Measurements from ENCODE around the gene SEPTIN5. TPM values are rescaled to one million over a fixed set of nuclear protein-coding genes. Genes with fewer than 3 reads are reported as not detected.

SEPTIN5 gene
- total RNA-seq, 1 experiment from 2014 or later: 2.0 TPM

DNA sequence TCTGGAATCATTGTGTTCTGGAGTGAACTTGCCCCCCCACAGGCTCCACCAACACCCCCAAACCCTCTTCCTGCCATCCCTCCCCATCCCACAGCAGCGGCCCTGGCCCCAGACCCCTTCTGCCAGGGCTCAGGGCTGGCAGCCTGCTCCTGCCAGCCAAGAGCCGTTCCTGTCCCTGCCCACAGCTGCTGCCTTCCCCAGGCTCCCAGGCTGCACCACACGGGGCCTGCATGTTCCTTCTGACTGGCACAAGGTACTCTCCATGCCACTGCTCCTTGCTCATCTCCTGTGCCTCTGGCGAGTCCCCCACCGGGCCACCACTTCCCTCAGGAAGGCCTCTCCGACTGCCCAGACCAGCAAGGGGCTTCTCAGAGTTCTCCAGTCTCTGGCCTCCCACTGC lies 14.0 kb downstream of the SEPTIN5 start:
- no peak for DNase-seq (ENCODE audit: unreplicated experiment)
- ChIA-PET POLR2A (no interaction called here), CTCF (interaction anchor here (4.0 kb wide), 1 partner anchor 184 kb away, joined by 76 read pairs; no protein-coding TSS in a partner anchor)
- no peaks in the 10 kb centered on the region for H3K27me3 Mint-ChIP-seq (ENCODE audit: insufficient read depth, unreplicated experiment)
- H3K9me3 Mint-ChIP-seq (ENCODE audit: unreplicated experiment): peaks cover 9% of the 10 kb centered on the region
- H3K27ac Mint-ChIP-seq (ENCODE audit: low read depth, unreplicated experiment): no peak overlapping the region
- H3K4me3 Mint-ChIP-seq (ENCODE audit: unreplicated experiment): no peak overlapping the region
- TF ChIP-seq, protein P1, sequence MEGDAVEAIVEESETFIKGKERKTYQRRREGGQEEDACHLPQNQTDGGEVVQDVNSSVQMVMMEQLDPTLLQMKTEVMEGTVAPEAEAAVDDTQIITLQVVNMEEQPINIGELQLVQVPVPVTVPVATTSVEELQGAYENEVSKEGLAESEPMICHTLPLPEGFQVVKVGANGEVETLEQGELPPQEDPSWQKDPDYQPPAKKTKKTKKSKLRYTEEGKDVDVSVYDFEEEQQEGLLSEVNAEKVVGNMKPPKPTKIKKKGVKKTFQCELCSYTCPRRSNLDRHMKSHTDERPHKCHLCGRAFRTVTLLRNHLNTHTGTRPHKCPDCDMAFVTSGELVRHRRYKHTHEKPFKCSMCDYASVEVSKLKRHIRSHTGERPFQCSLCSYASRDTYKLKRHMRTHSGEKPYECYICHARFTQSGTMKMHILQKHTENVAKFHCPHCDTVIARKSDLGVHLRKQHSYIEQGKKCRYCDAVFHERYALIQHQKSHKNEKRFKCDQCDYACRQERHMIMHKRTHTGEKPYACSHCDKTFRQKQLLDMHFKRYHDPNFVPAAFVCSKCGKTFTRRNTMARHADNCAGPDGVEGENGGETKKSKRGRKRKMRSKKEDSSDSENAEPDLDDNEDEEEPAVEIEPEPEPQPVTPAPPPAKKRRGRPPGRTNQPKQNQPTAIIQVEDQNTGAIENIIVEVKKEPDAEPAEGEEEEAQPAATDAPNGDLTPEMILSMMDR (IDR thresholded peaks at IDR 0.05; ENCODE audit: unreplicated experiment): no peak
- intact Hi-C loops (cut with micrococcal nuclease): no loop called here
- H3K4me1 Mint-ChIP-seq (ENCODE audit: insufficient read depth, unreplicated experiment): no peaks in the 10 kb centered on the region
- H3K36me3 Mint-ChIP-seq (ENCODE audit: insufficient read depth, unreplicated experiment): no peaks in the 10 kb centered on the region
- BruUV-seq (replicated peaks): no TSS peak

DNA sequence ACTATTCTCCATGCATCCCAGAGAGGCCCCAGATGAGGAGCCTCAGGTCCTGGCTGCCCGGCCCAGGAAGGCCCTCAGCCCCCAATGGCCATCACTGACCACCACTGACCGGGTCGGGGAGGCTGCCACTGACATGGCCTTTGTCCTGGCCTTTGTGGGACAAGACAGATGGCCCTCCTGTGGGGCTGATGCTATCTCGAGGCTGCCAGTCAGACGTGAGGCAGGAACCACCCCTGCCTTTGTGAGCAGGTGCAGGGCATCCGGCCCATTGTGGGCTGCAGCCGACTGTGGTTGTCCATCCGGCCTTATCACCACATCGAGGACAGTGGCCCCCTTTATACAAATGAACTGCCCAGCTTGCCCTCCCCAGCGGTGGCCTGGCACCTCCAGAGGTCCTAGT lies 14.5 kb downstream of the SEPTIN5 start:
- BruUV-seq (replicated peaks): no TSS peak
- ChIA-PET POLR2A (no interaction called here), CTCF (interaction anchor here (0.6 to 4.0 kb wide), 5 partner anchors 17 to 392 kb away, joined by 3 to 76 read pairs (median 12); no protein-coding TSS in a partner anchor)
- no peak for DNase-seq (ENCODE audit: unreplicated experiment)
- TF ChIP-seq, protein P1 (IDR thresholded peaks at IDR 0.05; ENCODE audit: unreplicated experiment): no peak
- no peak overlapping the region for H3K4me3 Mint-ChIP-seq (ENCODE audit: unreplicated experiment)
- no peaks in the 10 kb centered on the region for H3K27me3 Mint-ChIP-seq (ENCODE audit: insufficient read depth, unreplicated experiment)
- intact Hi-C loops (cut with micrococcal nuclease): no loop called here
- H3K27ac Mint-ChIP-seq (ENCODE audit: low read depth, unreplicated experiment): no peak overlapping the region
- no peaks in the 10 kb centered on the region for H3K4me1 Mint-ChIP-seq (ENCODE audit: insufficient read depth, unreplicated experiment)
- H3K9me3 Mint-ChIP-seq (ENCODE audit: unreplicated experiment): peaks cover 9% of the 10 kb centered on the region
- no peaks in the 10 kb centered on the region for H3K36me3 Mint-ChIP-seq (ENCODE audit: insufficient read depth, unreplicated experiment)

DNA sequence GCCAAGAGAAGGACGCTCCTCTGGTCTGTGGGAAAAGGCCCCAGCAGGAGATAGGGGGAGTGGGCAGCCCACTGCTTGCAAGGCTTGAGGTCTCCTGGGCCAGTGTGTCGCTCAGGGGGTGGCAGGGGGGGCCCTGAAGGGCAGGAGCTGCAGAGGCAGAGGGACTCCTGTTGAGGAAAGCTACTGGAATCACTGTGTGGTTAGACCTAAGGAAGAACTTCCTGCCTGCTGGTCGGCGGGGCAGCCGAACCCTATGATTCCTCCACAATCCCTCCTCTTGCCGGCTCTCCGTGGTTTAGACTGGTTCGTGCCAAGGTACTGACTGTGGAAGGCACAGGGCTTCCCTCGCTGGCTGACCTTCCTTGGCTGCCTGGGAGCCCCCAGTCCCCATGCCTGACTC lies 15.2 kb downstream of the SEPTIN5 start:
- TF ChIP-seq, protein P1 (IDR thresholded peaks at IDR 0.05; ENCODE audit: unreplicated experiment): no peak
- Mint-ChIP-seq H3K27ac (ENCODE audit: low read depth, unreplicated experiment) (no peak overlapping the region), H3K4me3 (ENCODE audit: unreplicated experiment) (no peak overlapping the region), H3K4me1 (ENCODE audit: insufficient read depth, unreplicated experiment) (no peaks in the 10 kb centered on the region), H3K27me3 (ENCODE audit: insufficient read depth, unreplicated experiment) (no peaks in the 10 kb centered on the region), H3K36me3 (ENCODE audit: insufficient read depth, unreplicated experiment) (no peaks in the 10 kb centered on the region), H3K9me3 (ENCODE audit: unreplicated experiment) (peaks cover 9% of the 10 kb centered on the region)
- ChIA-PET CTCF (interaction anchor here (0.6 to 4.0 kb wide), 13 partner anchors 17 to 616 kb away, joined by 3 to 76 read pairs (median 5); no protein-coding TSS in a partner anchor), POLR2A (interaction anchor here (1.1 kb wide), 1 partner anchor 212 kb away, joined by 3 read pairs; the partner anchor contains the start of genes COMT and TXNRD2)
- no TSS peak for BruUV-seq (replicated peaks)
- no peak for DNase-seq (ENCODE audit: unreplicated experiment)
- intact Hi-C loops (cut with micrococcal nuclease): no loop called here

DNA sequence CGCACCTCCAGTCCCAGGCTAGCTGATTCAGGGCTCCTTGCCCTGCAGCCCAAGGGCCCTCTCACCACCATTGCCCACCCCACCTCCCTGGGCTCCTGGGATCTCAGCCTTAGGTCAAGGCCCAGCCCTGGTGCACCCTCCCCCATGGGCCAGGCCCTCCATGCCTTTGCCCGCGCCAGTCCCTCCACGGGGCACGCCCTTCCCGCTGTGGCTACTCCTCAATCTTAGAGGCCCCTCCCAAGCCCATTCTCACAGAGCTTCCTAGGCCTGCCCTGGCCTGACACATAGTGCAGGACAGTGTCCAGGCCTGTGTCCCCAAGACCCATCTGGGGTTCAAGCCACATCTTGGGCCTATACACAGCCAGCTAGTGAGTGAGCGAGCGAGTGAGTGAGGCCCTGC lies 15.9 kb downstream of the SEPTIN5 start:
- TF ChIP-seq, protein P1 (IDR thresholded peaks at IDR 0.05; ENCODE audit: unreplicated experiment): no peak
- ChIA-PET POLR2A (interaction anchor here (0.6 to 1.8 kb wide), 4 partner anchors 9 to 219 kb away, joined by 3 to 4 read pairs (median 3); partner anchors contain the start of genes COMT and TXNRD2), CTCF (interaction anchor here (0.5 to 4.0 kb wide), 55 partner anchors 10 to 617 kb away, joined by 3 to 76 read pairs (median 4); no protein-coding TSS in a partner anchor)
- DNase-seq (ENCODE audit: unreplicated experiment): no peak
- no peaks in the 10 kb centered on the region for H3K27me3 Mint-ChIP-seq (ENCODE audit: insufficient read depth, unreplicated experiment)
- intact Hi-C loops (cut with micrococcal nuclease): loop anchor here (1.0 kb wide), 1 partner anchor 180 kb away; no protein-coding TSS in a partner anchor
- no peaks in the 10 kb centered on the region for H3K36me3 Mint-ChIP-seq (ENCODE audit: insufficient read depth, unreplicated experiment)
- no TSS peak for BruUV-seq (replicated peaks)
- H3K4me3 Mint-ChIP-seq (ENCODE audit: unreplicated experiment): peak overlapping the region; percentile 70
- H3K9me3 Mint-ChIP-seq (ENCODE audit: unreplicated experiment): peaks cover 5% of the 10 kb centered on the region
- H3K4me1 Mint-ChIP-seq (ENCODE audit: insufficient read depth, unreplicated experiment): no peaks in the 10 kb centered on the region
- H3K27ac Mint-ChIP-seq (ENCODE audit: low read depth, unreplicated experiment): no peak overlapping the region
